Measurements from ENCODE around the gene COA3. TPM values are rescaled to one million over a fixed set of nuclear protein-coding genes. Genes with fewer than 3 reads are reported as not detected.
"Not testable (repeated sequence)": the region's sequence is repeated elsewhere in the genome, so short reads cannot be mapped to it uniquely, and the experiment has no call there.

The COA3 gene
- polyA plus RNA-seq, 3 donors, result 110 to 134 (median 120) TPM

DNA sequence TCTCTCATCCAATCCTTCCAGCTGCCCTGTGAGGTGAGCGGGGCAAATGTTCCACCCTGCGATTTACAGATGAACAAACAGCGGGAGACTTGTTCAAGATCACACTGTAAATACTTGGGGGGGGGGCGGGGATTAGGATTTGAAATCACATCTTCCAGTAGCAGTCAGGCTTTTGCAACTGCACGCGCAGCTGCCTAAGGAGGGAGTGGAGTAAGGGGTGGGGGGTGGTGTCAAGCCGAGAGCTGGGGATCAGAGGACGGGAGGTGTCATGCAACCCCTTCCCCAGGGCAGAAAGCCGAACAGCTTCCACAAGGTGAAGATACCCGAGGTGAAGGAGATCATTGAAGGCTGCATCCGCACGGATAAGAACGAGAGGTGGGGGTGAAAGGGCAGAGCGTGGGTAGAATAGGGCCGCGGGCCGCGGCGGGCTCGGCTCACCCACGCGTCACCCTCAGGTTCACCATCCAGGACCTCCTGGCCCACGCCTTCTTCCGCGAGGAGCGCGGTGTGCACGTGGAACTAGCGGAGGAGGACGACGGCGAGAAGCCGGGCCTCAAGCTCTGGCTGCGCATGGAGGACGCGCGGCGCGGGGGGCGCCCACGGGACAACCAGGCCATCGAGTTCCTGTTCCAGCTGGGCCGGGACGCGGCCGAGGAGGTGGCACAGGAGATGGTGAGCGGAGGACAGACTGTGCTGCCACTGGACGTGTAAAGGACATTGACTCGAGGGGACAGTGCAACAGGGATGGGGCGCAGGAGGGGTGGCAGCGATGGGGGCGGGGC lies 13.5 kb downstream of the COA3 start:
- no peak overlapping the region for H3K27ac ChIP-seq (ENCODE audit: low read depth, low read length)
- WGBS, 3 donors, result 10 to 34% (median 27%) methylated on average over 52 of the region's 52 CpGs

DNA sequence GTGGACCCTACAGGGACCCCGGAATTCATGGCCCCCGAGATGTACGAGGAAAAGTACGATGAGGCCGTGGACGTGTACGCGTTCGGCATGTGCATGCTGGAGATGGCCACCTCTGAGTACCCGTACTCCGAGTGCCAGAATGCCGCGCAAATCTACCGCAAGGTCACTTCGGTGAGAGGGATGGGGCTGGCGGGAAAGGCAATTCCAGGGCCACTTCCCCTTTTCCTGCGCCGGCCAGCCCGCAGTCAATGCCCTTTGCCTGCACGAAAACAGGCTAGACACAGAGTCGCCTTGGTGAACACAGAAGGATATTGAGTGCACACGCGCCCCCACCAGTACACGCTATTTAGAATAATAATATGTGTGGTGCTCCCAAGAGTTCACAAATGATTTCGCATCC lies 14.1 kb downstream of the COA3 start:
- 18 to 50% (median 34%) methylated on average over 25 of the region's 25 CpGs for WGBS, 3 donors
- H3K27ac ChIP-seq (ENCODE audit: low read depth, low read length), result no peak overlapping the region

DNA sequence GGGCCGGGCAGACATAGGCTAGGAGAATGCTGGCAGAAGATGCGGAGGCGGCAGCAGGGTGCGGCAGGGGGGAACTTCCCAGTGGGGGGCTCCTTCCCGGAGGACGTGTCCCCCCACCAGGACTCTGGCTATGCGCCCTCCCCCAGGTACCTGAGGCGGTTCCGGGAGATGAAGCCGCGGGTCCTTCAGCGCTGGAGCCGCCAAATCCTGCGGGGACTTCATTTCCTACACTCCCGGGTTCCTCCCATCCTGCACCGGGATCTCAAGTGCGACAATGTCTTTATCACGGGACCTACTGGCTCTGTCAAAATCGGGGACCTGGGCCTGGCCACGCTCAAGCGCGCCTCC lies 14.7 kb downstream of the COA3 start:
- WGBS, 3 donors, result 19 to 40% (median 21%) methylated on average over 22 of the region's 22 CpGs
- H3K27ac ChIP-seq (ENCODE audit: low read depth, low read length), result no peak overlapping the region

DNA sequence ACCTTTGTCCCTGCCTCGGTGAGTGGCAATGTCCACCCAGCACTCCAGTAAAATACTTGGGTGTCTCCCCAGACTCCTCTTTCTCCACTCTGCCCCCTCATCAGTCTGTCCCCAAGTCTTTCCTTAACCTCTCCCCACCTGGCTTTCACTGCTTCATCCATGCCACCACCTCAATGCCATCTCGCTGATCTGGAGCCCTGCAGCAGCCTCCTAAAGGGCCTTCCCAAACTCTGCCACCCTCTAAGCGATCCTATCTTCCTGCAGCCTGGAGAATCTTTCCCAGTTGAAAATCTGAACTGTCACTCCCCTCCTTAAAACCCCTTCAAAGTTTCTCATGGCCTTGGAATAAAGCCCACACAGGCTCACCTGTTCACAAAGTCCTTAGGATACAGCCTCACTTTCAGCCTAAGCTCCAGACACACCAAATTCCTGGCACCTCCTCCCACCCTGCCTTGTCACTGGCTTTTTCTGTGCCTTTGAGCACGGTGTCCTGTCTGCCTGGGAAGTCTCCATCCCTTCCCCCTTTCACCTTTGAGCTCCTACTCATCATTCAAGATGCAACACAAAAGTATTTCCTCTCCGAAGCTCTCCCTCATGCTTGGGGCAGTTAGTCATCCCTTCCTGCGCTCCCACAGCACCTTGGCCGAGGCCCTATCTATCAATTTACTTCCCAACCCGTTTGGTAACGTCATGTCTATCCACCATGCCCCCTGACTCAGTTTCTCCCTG lies 15.3 kb downstream of the COA3 start:
- 28 to 46% (median 42%) methylated on average over 9 of the region's 9 CpGs for WGBS, 3 donors
- H3K27ac ChIP-seq (ENCODE audit: low read depth, low read length), result no peak overlapping the region

DNA sequence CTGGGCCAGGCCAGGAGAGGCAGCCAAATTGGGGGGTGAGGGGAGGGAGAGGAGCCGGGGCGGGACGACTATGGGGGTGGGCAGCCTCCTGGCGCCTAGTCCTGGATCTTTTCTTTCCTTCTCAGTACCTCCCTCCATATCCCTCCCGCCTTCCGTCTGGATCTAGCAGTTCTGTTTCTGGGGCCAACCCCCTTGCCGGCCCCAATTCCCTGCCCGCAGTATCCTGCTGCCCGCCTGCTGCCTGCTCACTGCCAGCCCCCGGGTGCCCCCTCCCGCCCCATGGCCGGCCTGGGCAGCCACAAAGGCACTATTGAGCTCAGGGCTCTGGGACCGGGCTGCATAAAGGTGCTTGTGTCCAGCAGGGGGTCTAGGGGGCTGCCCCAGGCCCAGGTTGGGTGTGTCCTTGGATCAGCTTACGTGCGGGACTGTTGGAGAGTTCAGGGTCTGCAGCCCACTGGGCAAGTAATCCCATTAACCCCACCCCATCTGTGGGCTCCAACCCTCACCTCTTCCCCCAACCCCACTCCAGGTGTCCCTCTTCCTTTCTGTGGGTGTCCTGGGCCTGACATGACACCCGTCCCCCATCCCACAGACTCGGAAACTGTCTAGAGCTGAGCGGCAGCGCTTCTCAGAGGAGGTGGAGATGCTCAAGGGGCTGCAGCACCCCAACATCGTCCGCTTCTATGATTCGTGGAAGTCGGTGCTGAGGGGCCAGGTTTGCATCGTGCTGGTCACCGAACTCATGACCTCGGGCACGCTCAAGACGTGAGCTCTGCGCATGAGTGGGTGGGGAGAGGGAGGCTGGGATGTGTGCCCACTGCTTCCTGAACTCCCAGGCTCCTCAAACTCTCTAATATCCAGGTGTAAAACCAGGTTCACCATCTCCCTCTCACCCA lies 16.1 kb downstream of the COA3 start:
- no peak overlapping the region for H3K27ac ChIP-seq (ENCODE audit: low read depth, low read length)
- WGBS, 3 donors, result 28 to 56% (median 37%) methylated on average over 23 to 29 of the region's 29 CpGs

DNA sequence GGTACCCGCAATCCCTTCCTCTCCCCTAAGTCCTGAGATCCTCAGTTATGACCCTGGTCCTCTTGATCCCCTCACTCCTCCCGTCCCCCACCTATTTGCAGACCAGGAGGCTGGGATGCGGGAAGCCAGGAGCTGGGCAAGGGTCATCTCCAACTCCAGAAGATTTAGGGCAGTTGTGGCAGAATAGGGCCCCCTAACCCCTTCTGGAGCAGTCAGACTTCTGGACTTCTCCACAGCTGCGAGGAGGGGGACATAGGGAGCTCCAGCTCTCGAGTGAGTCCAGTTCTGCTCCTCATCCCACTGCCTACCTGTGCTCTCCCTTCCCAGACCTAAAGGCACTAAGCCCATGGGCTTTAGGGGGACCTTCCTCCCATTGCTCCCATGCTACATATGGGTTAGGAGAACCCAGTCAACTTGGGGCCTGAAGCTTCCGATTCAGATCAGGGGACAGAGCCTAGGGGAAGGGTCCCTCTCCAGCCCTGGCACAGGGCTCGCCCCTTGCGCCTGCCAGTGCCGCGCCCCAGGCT lies 16.8 kb downstream of the COA3 start:
- 31 to 41% (median 36%) methylated on average over 10 of the region's 10 CpGs for WGBS, 3 donors

DNA sequence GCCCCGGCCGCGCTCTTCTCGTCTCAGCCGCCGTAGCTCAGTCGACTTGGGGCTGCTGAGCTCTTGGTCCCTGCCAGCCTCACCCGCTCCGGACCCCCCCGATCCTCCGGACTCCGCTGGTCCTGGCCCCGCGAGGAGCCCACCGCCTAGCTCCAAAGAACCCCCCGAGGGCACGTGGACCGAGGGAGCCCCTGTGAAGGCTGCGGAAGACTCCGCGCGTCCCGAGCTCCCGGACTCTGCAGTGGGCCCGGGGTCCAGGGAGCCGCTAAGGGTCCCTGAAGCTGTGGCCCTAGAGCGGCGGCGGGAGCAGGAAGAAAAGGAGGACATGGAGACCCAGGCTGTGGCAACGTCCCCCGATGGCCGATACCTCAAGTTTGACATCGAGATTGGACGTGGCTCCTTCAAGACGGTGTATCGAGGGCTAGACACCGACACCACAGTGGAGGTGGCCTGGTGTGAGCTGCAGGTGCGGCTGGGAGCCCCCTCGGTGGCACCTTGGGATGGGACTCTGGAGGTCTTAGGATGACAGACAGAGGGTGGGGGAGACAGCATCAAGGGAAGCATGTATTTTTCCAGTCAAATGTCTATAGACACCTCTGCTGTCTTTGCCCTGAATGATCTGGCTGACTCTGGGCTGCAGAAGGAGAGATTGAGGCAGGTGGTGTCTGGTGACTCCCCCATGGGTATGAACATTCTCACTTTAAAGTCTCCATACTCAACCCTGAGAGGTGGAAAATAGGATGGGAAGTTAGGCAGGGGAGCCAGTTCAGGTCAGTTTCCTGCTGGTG lies 17.5 kb downstream of the COA3 start:
- 7 to 9% (median 8%) methylated on average over 35 to 39 of the region's 39 CpGs for WGBS, 3 donors
- H3K27ac ChIP-seq (ENCODE audit: low read depth, low read length), result no peak overlapping the region

More for the DNA sequence above, 16.8 kb downstream of the COA3 start:
- no peak overlapping the region for H3K27ac ChIP-seq (ENCODE audit: low read depth, low read length)

DNA sequence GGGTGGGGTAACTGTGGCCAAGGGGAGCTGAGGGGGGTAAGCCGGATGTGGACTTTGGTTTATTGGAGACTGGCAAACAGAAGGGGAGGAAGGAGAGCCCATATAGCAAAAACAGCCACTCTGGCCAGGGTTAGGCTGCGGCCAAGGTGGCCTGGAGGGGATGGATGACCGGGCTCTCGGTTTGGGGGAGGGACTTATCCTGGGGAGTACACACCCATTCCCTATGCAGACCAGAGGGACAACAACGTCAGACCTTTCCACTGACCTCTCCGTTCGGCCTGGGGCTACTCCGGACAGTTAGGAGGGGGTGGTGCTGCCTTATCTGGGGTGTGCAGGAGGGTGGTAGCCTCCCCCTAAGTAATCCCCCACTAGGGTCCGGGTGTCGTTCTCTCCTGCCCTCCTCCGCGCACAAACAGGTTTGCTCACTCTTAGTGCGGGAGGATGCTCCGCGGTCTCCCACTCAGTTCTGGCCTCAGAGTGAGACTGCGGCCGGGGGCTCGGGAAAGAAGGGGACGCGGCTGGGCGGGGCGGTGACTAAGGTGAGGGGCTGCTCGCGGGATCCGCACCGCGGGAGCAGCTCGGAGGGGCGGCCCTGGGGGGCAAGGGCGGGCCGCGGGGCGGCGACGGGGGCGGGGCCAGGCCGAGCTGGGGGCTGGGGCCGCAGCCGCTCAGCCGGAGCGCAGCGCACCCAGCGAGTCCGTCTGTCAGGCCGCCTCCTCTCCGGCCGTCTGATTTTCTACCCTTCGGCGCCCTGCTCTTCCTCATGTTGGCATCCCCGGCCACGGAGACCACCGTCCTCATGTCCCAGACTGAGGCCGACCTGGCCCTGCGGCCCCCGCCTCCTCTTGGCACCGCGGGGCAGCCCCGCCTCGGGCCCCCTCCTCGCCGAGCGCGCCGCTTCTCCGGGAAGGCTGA lies 18.3 kb downstream of the COA3 start, which contains the start of gene WNK4:
Gene WNK4 (plus strand): TSS at position 675 of the 915 bp plus-strand sequence. CDS start 89 bp downstream, at position 764.
- 6 to 11% (median 9%) methylated on average over 34 to 65 of the region's 65 CpGs for WGBS, 3 donors
- no peak within 1 kb of the TSS for H3K27ac ChIP-seq (ENCODE audit: low read depth, low read length)

DNA sequence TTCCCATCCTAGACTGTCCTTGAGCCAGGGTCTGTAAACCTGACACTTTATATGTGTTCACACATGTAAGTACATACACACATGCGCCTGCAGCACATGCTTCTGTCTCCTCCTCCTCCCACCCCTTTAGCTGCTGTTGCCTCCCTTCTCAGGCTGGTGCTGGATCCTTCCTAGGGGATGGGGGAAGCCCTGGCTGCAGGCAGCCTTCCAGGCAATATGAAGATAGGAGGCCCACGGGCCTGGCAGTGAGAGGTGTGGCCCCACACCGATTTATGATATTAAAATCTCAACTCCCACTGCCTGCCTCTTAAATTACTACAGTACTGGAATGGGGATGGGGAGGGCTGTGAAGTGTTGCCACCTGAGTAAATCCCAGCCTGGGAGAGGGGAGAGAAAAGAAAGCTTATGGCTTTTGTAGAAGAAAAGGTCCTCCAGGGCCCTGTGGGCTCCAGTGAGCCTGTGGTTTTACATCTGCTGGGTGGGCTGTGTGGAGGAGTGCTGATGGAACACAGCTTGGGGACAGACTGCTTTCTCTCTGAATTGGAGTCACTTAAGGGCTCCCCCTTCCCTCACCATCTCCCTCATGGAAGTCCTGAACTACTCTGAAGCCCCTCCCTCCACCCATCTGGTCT lies 19.1 kb downstream of the COA3 start:
- WGBS, 3 donors, result 54 to 69% (median 67%) methylated on average over 3 of the region's 3 CpGs
- no peak overlapping the region for H3K27ac ChIP-seq (ENCODE audit: low read depth, low read length)

DNA sequence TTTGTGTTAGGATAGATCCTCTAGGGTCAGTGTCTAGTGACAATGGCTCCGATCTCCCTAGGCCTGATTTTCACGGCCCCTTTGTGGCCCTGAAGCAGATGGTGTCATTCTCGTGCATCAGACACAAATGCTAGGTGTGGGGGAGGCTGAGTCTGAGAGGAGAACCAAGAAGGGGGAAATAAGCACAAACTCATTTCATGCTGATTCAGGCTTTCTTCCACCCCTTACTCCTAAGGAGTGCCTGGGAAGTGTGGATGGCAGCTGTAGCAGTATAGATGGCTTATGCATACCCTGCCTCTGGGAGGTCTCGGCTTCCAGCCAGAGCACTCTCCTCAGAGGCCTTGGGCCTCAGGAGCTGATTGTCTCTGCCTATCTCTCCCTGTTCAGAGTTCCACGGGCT lies 19.9 kb downstream of the COA3 start:
- WGBS, 3 donors, result 72 to 86% (median 85%) methylated on average over 5 of the region's 5 CpGs
- no peak overlapping the region for H3K27ac ChIP-seq (ENCODE audit: low read depth, low read length)

DNA sequence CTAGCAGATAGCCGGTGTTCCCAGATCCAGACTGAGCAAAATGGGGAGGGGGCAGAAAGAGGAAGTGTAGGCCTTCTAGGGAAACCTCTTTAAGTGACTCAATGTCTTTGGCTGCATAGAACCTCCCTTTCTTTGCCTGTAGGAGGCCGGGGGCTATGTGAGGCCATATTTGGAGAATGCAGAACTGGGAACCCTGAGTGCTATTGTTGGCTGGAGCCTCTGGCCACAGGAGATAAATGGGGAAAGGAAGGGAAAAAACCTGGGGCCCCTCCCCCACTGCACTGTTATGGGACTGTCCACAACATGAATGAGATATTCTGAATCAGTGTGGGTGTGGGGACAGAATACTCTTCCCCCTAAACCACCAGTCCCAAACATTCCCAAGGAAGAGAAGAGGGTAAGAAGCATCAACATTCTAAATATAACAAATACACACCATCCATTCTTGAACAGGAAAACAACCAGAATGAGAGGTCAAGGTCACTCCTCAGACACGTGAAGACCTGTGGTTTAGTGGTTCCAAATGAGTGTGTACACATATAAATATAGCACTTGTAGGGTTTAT lies 22.9 kb downstream of the COA3 start:
- WGBS, 3 donors, result 59 to 69% (median 60%) methylated on average over 3 of the region's 3 CpGs
- no peak overlapping the region for H3K27ac ChIP-seq (ENCODE audit: low read depth, low read length)

DNA sequence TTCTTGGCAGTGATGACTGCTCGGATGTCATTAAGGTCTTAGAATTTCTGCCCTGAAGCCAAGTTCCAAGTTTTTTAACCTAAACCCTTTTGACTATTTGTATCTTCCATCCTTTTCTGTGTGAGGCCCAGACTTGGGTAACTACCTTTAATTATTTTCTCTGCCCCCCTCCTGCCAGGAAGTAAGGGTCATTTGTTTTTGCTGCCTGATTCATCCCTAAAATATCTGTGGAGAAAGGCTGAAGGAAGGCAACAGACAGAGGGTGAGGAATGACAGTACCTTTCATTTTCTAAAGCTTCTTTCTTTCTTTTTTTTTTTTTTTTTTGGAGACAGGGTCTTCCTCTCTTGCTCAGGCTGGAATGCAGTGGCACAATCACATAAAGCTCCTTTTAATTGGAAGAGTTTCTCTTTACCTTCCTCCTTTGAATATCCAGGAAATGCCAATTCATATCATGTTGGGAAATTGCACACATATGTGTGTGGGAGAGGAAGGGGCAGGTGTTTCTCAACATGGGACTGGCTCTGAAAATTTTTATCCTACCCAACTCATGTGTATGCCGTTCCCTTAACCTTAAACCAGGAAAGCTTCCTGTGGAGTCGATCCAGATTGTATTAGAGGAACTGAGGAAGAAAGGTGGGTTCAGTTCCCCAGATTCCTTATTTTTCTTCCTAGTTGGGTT lies 24.3 kb downstream of the COA3 start:
- WGBS, 3 donors, result 55 to 73% (median 62%) methylated on average over 3 of the region's 3 CpGs

DNA sequence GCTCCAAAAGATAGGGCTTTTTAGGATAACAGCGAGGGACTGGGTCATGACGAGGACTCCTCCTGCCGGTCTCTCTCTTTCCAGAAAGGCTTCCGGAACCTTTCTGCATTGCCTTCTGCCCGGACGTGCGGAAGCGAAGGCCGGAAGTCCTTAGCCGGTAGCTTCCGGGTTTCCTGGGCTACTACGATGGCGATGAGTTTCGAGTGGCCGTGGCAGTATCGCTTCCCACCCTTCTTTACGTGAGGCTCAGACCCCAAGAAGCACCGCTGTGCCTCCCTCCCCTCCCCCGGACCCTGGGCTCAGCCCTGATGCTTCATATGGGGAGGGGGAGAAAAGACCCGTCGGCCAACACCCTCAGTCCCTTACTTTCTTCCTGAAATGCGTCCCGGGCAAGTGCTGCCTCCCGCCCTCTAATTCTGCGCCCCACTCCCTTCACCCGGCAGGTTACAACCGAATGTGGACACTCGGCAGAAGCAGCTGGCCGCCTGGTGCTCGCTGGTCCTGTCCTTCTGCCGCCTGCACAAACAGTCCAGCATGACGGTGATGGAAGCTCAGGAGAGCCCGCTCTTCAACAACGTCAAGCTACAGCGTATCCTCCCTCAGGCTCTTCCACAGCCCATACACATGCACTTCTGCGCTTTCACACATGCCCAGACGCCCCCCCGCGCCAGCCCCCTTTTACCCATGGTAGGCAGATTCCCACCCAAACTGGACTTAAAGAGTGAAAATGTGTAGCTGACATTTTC lies 25.0 kb downstream of the COA3 start, which contains the start of gene VPS25:
Gene VPS25 (plus strand): TSS at position 160 of the 746 bp plus-strand sequence. CDS start 27 bp downstream, at position 187.
- WGBS, 3 donors, result 1 to 2% (median 1%) methylated on average over 37 to 39 of the region's 39 CpGs
- H3K27ac ChIP-seq (ENCODE audit: low read depth, low read length), result no peak within 1 kb of the TSS

More for the DNA sequence above, 24.3 kb downstream of the COA3 start:
- H3K27ac ChIP-seq (ENCODE audit: low read depth, low read length), result no peak overlapping the region

DNA sequence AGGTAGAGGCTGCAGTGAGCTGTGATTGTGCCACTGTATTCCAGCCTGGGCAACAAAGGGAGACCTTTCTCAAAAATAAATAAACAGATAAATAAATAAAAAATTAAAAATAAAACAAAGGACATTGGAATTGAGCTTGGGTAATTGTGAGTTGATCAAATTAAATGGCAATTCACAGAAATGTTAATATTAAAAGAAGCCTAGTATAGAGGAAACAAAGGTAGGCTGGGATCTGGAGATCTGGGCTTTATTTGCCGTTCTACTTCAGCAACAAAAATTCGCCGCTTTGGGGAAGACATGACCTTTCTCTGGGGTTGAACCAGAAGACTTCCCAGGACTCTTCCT lies 25.6 kb downstream of the COA3 start:
- no peak overlapping the region for H3K27ac ChIP-seq (ENCODE audit: low read depth, low read length)

DNA sequence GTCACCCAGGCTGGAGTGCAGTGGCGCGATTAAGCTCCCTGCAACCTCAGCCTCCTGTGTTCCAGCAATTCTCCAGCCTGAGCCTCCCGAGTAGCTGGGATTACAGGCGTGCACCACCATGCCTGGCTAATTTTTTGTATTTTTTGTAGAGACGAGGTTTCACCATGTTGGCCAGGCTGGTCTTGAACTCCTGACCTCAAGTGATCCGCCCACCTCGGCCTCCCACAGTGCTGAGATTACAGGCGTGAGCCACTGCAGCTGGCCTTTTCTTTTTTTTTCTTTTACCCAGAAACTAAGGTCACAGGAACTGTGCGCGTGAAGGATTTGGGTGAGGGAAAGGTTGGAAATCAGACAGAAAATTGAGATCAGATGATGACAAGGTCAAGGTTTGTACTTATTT lies 28.5 kb downstream of the COA3 start:
- 57 to 80% (median 71%) methylated on average over 10 of the region's 10 CpGs for WGBS, 3 donors
- H3K27ac ChIP-seq (ENCODE audit: low read depth, low read length), result not testable (repeated sequence)

More for the DNA sequence above, 25.6 kb downstream of the COA3 start:
- WGBS, 3 donors, result 1 to 2% (median 2%) methylated on average over 3 of the region's 3 CpGs

Measured in adipose tissue (tissue), 3 donors.